SIG-M5 treated with dmso at 0.1 percent for 504 hours (cell line): Measurements from ENCODE around the gene NUP188.
"Not testable (repeated sequence)": the region's sequence is repeated elsewhere in the genome, so short reads cannot be mapped to it uniquely, and the experiment has no call there.

Source experiments
- DNase-seq: peaks from one replicate; lab custom pipeline; 2025; ENCODE audit not compliant: unreplicated experiment; lab: John Stamatoyannopoulos, UW

Gene NUP188

DNA sequence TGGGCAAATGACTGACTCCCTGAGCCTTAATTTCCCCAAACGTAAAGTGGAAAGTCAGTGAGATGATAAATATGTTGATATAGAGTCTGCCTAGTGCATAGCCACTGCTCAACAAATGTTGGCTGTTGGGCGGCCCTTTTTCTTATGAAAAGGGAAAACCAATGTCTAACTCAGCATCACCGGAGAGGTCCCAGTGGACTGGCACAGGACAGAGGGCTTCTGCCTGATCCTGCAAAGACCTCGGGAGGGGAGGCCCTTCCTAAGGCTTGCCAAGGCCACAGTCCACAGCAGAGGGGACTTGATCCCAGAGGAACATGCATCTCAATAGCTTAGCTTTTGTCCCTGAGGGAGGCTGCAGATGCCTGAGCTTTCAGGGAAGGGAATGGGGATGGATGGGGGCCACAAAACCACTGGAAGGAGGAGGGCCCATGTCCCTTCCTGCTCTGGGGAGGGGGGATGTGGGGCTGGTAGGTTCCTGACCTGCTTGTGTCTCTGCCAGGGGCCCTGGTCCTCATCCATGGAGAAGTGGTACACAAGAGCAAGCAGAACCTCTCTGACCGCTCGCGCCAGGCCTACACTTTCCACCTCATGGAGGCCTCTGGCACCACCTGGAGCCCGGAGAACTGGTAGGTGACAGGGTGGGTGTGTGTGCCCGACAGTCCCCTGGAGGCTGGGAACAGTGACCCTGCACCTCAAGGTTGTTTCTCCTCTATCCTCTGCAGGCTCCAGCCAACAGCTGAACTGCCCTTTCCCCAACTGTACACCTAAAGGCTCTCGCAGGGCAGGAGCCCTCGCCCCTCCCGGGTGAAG, 6.3 kb upstream of the NUP188 start:
- no peak for DNase-seq

- no peak for DNase-seq
Observed at GRCh38 chr9:128943832-128944620, 3.5 kb upstream of the NUP188 start.

GRCh38 chr9:128944966-128945365, 2.5 kb upstream of the NUP188 start:
- not testable (repeated sequence) for DNase-seq

DNA sequence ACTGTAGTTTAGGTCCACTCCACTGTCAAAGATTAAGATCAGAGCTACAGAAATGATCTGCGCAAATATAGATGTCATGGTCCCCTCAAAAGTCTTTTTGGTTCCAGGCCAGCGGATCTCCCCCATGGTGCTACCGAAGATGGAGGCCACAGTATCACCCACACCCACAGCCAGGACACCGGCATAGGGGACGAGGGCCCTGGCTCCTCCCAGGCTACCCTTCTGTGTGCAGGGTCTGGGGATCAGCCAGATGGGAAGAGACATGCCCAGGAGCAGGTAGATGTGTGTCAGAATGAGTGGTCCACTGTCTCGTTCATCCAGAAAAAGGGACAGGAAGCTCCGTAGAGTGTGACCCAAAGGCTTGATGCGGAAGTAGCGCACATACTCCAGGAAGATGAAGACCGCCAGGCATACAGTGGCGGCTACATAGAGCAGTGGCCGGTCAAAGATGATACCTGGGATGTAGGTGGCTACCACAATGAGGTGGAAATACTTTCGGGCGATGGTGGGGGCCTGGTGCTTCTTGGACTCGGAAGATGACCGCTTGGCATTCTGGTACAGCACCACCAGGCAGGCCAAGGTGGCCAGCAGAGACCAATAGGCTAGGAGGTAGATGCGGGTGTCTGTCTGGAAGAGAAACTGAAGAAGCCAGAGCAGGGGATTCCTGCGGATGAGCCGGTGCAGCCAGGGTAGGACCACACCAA, 1.5 kb upstream of the NUP188 start:
- DNase-seq: no peak

DNA sequence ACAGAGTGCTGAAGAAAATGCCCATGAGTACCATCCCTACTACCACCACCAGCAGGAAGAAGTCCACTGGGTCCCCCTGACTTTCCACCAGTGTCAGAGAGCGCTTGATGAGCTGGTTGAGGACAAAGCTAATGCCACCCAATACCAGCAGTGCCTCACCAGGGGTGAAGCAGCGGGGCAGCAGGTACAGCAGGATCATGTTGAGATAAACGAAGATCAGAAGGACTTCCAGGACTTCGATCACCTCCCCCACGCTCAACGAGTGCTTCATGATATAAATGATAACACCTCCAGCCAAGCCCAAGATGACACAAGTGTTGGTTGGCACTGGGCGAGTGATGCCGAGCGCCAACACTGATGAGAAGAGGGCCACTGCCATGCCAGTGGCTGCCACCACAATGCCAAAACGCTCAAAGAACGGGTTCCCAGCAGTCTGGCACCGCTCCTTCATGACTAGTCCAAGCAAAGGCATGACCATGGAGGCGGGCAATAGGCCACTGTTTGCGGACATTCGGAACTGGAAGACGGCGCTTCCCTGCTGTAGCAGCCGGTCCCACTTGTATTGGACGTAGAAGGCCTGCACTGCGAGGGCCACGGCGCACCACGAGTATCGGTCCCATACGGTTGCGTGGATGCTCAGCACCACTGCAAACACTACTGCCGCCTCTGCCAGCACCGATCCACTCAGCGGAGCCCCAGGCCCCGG, 775 bp upstream of the NUP188 start:
- no peak for DNase-seq

DNA sequence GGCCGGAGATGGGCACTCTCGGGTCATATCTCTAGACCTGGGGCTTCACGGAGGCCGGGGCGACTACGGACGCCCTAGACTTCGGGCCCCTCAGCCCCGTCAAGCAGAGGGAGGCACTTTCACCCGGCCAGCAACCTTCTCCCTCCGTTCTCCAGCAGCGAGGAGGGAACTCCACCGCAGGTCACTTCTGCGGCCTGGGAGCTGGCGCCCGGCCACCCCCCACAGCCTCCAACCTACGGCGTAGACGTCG, 297 bp upstream of the NUP188 start:
- DNase-seq: no peak

DNA sequence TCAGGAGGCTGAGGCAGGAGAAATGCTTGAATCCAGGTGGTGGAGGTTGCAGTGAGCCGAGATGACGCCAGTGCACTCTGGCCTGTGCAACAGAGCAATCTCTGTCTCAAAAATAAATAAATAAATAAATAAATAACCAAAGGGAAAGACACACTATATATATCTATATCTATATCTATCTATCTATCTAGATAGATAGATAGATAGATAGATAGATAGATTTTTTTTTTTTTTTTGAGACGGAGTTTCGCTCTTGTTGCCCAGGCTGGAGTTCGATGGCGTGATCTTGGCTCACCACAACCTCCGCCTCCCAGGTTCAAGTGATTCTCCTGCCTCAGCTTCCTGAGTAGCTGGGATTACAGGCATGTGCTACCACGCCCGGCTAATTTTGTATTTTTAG, 13.9 kb downstream of the NUP188 start:
- not testable (repeated sequence) for DNase-seq

- no peak for DNase-seq
Observed at GRCh38 chr9:128969491-128969890, 22.0 kb downstream of the NUP188 start.

DNA sequence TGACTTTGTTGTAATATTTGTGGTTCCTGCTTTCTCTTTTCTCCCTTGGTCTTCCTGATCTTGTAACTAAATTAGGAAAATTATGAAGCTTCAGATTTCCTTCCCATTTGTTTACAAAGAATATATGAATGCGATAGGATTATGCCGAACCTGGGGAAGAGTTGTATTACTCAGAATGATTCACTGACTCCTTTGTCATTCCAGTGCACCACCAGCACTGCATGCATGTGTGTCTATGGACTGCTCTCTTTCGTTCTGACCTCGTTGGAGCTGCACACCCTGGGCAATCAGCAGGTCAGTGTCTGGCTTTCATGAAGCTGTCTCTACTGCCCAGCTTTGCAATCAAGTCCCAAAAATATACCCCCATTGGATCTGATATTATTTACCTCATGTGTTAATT, 25.5 kb downstream of the NUP188 start:
- no peak for DNase-seq

DNA sequence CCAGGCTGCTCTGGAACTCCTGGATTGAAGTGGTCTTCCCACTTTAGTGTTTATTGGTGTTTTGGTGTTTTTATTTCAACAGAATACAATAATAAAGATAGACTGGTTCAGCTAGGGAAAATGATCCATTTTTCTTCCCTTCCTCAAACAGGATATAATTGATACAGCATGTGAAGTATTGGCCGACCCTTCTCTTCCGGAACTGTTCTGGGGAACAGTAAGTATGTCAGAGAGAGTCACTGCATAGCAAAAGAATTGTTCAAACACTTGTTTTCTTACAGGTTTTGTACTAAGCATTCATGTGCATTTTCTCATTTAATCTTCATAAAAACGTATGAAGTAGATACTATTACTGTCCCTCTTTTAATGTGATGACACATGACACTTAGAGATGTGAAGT, 31.6 kb downstream of the NUP188 start:
- no peak for DNase-seq

DNA sequence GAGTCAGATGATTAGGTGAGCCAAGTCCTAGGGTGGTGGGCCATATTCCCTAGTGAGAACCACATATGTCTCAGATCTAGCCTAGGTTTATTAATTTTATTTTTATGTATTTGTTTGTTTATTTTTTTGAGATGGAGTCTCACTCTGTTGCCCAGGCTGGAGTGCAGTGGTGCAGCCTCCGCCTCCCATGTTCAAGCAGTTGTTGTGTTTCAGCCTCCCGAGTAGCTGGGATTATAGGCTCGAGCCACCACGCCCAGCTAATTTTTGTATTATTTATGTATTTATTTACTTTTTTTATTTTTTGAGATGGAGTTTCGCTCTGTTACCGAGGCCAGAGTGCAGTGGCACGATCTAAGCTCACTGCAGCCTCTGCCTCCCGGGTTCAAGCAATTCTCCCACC, 36.0 kb downstream of the NUP188 start:
- no peak for DNase-seq

DNA sequence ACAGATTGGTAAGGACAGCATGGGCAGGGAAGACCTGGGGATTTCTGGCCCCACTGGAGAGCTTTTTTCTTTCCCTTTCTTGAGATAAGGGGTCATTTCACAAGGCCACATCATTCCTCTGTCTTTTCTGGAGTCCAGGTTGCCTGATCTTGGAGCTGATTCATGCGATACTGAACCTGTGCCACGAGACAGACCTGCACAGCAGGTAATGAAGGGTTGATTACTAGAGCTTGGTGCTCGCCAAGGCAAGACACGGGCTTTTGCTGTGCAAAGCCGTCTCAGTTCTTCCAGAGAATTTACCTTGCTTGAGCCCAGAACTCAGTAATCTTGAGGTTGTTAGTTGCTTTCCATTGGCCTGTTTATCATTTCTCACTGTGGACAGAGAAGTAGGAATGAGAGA, 39.2 kb downstream of the NUP188 start:
- no peak for DNase-seq

- DNase-seq: no peak
Observed at GRCh38 chr9:128987805-128988204, 40.3 kb downstream of the NUP188 start.

GRCh38 chr9:128992995-128993394, 45.5 kb downstream of the NUP188 start:
- DNase-seq: peak; percentile 19

GRCh38 chr9:128995791-128996190, 48.3 kb downstream of the NUP188 start:
- DNase-seq: no peak

DNA sequence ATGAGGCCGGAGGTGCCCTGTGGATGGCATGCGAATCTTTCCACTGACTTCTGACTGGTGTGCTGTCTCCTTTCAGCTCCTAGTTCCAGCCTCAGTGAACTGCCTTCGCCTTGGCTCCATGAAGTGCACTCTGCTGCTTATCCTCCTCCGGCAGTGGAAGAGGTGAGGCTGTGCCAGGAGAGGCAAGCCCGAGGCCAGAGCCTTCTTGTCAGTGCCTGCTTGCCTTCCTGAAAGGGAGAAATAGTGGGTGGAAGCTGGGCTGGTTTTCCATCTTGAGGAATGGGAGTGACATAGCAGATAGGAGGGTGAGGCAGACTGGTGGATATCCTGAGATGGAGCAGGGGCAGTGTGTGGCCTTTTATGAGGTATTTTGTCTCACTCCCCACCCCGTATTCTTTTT, 51.0 kb downstream of the NUP188 start:
- DNase-seq: no peak

DNA sequence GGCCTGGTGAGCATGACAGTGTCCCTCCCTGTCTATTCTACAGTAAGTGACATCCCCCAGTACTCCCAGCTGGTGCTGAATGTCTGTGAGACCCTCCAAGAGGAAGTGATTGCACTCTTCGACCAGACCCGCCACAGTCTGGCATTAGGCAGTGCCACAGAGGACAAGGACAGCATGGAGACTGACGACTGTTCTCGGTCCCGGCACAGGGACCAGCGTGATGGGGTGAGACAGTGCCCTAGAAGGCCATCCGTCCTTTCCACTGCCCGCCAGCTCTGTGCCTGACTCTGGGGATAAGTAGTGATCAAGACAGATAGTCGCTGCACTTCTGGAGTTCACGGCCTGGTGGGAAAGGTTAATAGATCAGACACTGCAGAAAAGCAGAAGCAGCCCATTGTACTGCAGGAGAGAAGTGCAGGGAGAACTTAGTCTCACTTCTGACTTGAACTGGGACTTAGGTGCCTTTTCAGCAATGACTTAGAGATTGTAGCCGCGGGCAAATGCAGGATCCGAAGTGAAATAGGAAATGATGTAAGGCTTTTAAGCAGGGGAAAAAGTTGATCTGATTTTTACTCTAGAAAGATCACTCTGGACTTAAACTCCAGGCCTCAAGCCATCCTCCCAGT, 52.2 kb downstream of the NUP188 start:
- no peak for DNase-seq

DNA sequence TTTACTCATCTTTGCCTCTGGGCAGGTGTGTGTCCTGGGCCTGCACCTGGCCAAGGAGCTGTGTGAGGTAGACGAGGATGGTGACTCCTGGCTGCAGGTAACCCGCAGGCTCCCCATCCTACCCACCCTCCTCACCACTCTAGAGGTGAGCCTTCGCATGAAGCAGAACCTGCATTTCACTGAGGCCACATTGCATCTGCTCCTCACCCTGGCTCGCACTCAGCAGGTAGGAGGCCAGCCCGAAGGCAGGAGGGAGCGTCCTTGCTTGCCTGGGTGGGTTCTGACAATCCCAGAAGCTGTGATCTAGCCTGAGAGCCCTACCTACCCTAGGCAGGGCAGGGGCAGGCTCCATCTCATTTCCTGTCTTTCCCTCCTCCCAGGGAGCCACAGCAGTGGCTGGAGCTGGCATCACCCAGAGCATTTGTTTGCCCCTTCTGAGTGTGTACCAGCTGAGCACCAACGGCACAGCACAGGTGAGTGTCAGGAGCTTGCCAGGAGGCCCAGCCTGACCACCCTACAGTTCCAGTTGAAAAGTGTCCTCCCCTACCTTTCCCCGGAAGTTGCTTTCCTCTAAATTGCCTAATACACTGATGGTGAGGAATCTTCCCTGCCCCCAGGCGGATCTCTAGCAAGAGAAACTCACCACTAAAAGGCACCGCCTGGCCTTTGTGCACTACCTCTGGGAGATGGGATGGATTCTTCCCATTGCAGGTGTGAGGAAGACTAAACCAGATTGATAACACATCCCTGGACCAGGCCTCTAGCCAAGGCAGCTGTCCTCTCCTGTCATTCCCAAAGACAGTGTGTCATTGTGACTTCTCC, 54.2 kb downstream of the NUP188 start:
- no peak for DNase-seq

DNA sequence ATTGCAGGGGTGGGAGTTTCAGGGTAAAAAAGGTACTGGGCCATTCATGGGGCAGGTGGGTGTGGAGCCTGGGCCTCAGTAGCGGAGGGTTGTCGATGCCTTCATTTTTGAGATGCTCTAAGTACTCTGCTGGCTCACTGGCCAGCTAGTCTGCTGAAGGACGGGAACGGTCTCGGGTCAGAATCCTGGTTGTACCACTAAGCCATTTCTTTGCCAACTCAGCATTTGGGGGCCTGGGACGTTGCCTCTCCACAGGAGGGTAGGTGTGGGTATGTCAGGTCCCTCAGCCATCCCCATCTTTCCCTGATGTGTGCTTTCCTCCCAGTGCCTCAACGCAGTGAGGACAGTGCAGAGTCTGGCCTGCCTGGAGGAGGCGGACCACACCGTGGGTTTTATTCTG, 55.5 kb downstream of the NUP188 start:
- no peak for DNase-seq

- not testable (repeated sequence) for DNase-seq
Observed at GRCh38 chr9:129004173-129004572, 56.7 kb downstream of the NUP188 start.
